Measurements from ENCODE around the gene TMA7.

TMA7 gene

DNA sequence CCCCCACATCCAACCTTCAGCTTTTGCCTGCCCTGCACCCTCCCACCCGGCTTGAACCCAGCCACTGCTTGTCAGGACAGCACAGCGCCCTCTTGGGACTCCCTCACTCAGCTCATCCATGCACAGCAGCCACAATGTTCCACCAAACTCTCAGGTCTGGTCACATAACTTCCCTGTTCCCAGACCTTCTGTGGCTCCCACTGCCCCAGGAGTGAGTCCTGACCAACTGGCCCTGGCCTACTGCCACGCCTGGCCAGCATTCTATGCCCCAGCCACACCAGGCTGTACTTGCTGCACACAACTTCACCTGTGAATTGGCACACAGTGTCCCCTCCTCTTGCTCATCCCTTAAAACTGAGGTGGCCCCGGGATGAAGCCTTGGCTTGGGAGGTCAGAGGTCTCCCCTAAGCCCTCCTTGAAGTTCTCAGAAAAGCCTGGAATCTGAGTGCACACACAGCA, 31.2 kb upstream of the TMA7 start:
- Histone ChIP-seq H4K20me1 (ENCODE audit: insufficient read depth, low read length) (no peaks in the 10 kb centered on the region), H3K36me3 (replicated peaks; ENCODE audit: insufficient read depth, low read length) (no peaks in the 10 kb centered on the region), H3K9me2 (replicated peaks; ENCODE audit: insufficient read depth, low read length) (no peaks in the 10 kb centered on the region), H3K27ac (ENCODE audit: low read length) (no peak overlapping the region), H3K27me3 (replicated peaks; ENCODE audit: insufficient read depth, low read length) (peaks cover 15% of the 10 kb centered on the region; the same call in 1 of the 2 replicates), H3K9me3 (replicated peaks; ENCODE audit: insufficient read depth, low read length) (no peaks in the 10 kb centered on the region), H3K79me2 (ENCODE audit: low read length) (no peaks in the 10 kb centered on the region), H2AFZ (ENCODE audit: low read length) (no peak overlapping the region), H3K9ac (ENCODE audit: low read length) (no peak overlapping the region), H3F3A (ENCODE audit: insufficient read depth, low read length) (no peaks in the 10 kb centered on the region), H3K4me1 (ENCODE audit: low read length) (no peaks in the 10 kb centered on the region), H3K4me2 (ENCODE audit: low read depth, low read length) (no peak overlapping the region), H3K4me3 (ENCODE audit: low read length) (no peak overlapping the region)
- no peak for TF ChIP-seq EZH2phosphoT487 (IDR thresholded peaks at IDR 0.05; ENCODE audit: low read length)
- peak; percentile 23 for TF ChIP-seq CTCF (IDR thresholded peaks at IDR 0.05; ENCODE audit: low read length)
- DNase-seq, result no peak

DNA sequence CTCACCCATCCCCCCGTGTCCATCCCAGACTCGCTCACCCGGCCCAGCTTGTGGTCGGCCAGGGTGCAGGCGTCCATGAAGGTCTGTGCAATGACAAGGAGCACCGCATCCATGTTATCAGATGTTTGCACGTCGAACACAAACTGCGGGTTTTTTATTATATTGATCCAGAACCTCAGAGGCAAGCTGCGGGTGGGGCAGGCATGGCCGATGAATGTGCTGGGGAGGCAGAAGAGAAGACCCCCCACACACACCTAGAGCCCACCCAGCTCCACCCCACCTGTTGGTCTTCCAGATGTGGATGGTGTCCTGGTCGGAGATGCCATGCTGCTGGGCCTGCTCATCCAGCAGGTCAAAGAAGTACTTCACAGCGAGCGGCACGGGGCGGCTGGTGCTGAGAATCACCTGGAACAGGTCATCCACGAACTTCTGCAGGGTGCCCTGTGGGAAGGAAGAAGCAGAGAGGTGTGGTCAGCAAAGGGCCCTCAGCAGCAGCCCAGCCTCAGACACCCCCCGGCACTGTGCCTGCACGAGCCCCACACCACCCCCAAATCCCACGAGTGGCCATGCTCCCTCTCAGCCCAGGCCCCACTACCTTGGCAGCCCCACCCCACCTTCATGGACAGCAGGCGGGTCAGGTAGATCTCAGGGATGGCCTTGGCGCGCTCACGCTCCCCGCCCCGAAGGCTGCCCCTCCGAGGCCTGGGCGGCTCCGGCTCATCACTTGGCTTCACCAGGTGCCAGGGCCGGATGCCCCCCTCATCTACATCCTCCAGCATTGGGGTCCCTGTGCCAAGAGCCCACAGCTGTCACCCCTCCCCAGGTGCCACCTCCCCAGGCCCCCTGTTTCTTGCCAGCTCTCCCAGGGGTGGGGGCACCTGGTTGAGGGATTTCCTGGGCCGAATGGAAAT, 30.5 kb upstream of the TMA7 start:
- TF ChIP-seq EZH2phosphoT487 (IDR thresholded peaks at IDR 0.05; ENCODE audit: low read length) (no peak), EZH2 (optimal IDR thresholded peaks at IDR 0.05; ENCODE audit: low read depth, low read length) (no peak), CTCF (IDR thresholded peaks at IDR 0.05; ENCODE audit: low read length) (no peak)
- Histone ChIP-seq H3K9ac (ENCODE audit: low read length) (no peak overlapping the region), H2AFZ (ENCODE audit: low read length) (no peak overlapping the region), H3F3A (ENCODE audit: insufficient read depth, low read length) (no peaks in the 10 kb centered on the region), H3K4me3 (ENCODE audit: low read length) (no peak overlapping the region), H3K27ac (ENCODE audit: low read length) (no peak overlapping the region), H3K4me2 (ENCODE audit: low read depth, low read length) (no peak overlapping the region), H3K9me3 (replicated peaks; ENCODE audit: insufficient read depth, low read length) (no peaks in the 10 kb centered on the region), H3K79me2 (ENCODE audit: low read length) (no peaks in the 10 kb centered on the region), H3K9me2 (replicated peaks; ENCODE audit: insufficient read depth, low read length) (no peaks in the 10 kb centered on the region), H4K20me1 (ENCODE audit: insufficient read depth, low read length) (no peaks in the 10 kb centered on the region), H3K36me3 (replicated peaks; ENCODE audit: insufficient read depth, low read length) (no peaks in the 10 kb centered on the region), H3K4me1 (ENCODE audit: low read length) (no peaks in the 10 kb centered on the region), H3K27me3 (replicated peaks; ENCODE audit: insufficient read depth, low read length) (peaks cover 15% of the 10 kb centered on the region; the same call in 1 of the 2 replicates)
- no peak for DNase-seq

DNA sequence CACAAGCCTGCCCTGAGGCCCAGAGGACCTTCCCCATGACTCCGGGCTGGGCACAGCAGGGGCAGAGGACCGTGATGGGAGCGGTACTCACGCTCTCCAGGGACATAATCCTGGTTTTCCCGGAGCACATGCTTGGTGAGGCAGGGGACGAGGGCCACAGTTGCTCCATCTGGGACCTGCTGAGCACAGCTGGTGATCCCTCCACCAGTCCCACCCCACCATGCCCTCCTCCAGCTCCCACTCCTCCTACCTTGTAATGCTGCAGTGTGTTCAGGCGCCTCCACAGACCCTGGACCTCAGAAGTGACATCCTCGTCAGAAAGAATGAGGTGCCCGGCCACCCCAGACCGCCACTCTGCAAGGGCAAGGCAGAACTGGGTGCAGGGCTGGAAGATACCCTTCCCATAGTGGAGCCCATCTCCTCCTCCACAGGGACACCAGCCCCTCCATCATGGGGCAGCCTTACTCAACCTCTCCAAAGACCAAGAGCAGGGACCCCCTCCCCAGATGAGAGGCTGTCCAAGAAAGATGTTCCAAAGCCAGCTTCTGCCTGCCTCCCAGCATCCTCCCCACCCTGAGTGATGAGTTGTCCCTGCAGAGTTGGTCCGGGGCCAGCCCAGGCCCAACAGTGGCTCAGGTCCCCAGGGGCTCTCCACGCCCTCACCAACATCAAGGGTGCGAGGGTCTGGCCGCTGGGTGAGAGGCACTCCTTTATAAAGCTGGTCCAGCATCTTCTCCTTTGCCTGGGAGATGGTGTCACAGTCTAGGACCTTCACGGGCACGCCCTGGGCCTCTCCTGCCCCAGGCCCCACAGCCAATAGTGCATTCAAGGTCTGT, 29.6 kb upstream of the TMA7 start:
- TF ChIP-seq EZH2 (optimal IDR thresholded peaks at IDR 0.05; ENCODE audit: low read depth, low read length) (no peak), CTCF (IDR thresholded peaks at IDR 0.05; ENCODE audit: low read length) (no peak), EZH2phosphoT487 (IDR thresholded peaks at IDR 0.05; ENCODE audit: low read length) (no peak)
- no peaks in the 10 kb centered on the region for H3F3A ChIP-seq (ENCODE audit: insufficient read depth, low read length)
- no peak for DNase-seq

More for the DNA sequence above, 29.6 kb upstream of the TMA7 start:
- Histone ChIP-seq H3K36me3 (replicated peaks; ENCODE audit: insufficient read depth, low read length) (no peaks in the 10 kb centered on the region), H3K9ac (ENCODE audit: low read length) (no peak overlapping the region), H3K9me2 (replicated peaks; ENCODE audit: insufficient read depth, low read length) (no peaks in the 10 kb centered on the region), H3K9me3 (replicated peaks; ENCODE audit: insufficient read depth, low read length) (no peaks in the 10 kb centered on the region), H3K79me2 (ENCODE audit: low read length) (no peaks in the 10 kb centered on the region), H3K27me3 (replicated peaks; ENCODE audit: insufficient read depth, low read length) (peaks cover 15% of the 10 kb centered on the region; the same call in 1 of the 2 replicates), H3K27ac (ENCODE audit: low read length) (no peak overlapping the region), H3K4me3 (ENCODE audit: low read length) (no peak overlapping the region), H4K20me1 (ENCODE audit: insufficient read depth, low read length) (no peaks in the 10 kb centered on the region), H3K4me1 (ENCODE audit: low read length) (no peaks in the 10 kb centered on the region), H2AFZ (ENCODE audit: low read length) (no peak overlapping the region), H3K4me2 (ENCODE audit: low read depth, low read length) (no peak overlapping the region)
